HG03045 (cell line): ENCODE measurements around the gene AKAP9.
"Not testable (repeated sequence)": the region's sequence is repeated elsewhere in the genome, so short reads cannot be mapped to it uniquely, and the experiment has no call there.

ENCODE experiments used
- ATAC-seq: cut with Tn5 transposase; IDR thresholded peaks from one replicate; pipeline ENCODE4 v1.9.1; 2021; ENCODE audit warnings: mild to moderate bottlenecking, moderate library complexity; ENCODE audit not compliant: unreplicated experiment

Gene AKAP9

DNA sequence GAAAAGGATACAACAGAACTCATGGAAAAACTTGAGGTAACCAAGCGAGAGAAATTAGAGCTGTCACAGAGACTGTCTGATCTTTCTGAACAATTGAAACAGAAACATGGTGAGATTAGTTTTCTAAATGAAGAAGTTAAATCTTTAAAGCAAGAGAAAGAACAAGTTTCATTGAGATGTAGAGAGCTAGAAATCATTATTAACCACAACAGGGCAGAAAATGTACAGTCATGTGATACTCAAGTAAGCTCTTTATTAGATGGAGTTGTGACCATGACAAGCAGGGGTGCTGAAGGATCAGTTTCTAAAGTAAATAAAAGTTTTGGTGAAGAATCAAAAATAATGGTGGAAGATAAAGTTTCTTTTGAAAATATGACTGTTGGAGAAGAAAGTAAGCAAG is 62.1 kb downstream of the AKAP9 start:
- ATAC-seq = no peak

DNA sequence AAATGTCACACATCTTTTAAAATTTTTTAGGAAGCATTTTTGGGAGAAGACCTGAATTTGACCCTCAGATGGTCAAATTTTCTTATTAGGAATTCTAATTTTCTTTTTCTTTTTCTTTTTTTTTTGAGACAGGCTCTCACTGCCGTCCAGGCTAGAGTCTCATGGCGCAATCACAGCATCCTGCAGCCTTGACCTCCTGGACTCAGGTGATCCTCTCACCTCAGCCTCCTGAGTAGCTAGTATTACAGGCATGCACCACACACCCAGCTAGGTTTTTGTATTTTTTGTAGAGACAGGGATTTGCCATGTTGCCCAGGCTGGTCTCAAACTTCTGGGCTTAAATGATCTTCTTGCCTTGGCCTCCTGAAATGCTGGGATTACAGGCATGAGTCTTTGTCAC is 65.4 kb downstream of the AKAP9 start:
- no peak for ATAC-seq

DNA sequence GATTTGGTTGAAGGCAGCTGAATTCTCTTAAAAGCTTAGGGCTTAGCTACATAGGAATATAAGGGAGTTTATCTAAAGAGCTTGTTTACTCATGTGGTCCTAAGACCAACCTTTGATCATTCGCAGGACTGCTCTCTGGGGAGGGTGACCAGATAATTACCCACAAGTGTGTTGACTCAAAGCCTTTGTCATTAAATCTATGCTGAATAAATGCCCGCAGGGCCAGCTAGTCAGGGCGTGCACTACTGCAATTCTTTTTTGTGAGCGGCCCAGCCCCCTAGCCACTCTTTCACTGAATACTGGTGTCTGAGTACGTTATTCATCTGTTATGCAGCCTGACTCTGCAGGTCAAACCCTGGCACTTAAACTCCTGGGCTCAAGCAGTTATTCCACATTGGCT is 69.6 kb downstream of the AKAP9 start:
- no peak for ATAC-seq

DNA sequence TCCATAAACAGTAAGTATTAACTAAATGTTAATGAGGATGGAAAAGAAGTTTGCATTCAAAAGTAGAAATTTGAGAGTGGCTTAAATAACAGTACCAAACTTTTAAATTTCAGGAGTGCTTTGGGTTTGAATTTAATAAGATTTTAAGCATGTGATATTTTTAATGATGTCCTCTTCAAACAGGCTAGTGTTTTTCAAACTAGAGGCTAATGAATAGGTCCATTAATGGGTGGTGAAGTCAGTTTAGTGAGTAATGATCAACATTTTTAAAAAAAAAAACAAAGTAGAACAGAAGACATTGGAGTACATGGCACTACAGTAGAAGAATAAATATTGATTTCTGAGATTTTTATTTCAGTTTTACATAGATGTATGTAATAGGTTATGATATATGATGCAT is 72.9 kb downstream of the AKAP9 start:
- no peak for ATAC-seq

DNA sequence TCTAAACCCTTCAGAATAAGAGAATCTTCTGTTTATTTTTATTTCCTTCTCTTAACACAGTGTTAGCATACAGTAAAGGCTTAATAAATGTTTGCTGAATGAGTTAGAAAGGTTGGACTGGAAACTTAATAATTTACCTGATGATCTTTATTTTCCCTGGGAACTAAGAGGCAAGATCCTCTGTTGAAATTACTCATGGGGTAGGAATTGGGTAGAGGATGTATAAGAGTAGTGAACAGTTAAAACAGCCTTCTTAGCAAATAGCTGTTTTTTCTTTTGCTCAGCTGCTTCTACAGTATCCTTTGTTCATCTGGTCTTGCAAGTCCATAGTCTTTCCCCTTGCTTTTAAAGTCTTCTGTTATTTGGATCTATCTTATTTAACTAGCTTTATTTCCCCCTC is 80.0 kb downstream of the AKAP9 start:
- ATAC-seq = no peak

DNA sequence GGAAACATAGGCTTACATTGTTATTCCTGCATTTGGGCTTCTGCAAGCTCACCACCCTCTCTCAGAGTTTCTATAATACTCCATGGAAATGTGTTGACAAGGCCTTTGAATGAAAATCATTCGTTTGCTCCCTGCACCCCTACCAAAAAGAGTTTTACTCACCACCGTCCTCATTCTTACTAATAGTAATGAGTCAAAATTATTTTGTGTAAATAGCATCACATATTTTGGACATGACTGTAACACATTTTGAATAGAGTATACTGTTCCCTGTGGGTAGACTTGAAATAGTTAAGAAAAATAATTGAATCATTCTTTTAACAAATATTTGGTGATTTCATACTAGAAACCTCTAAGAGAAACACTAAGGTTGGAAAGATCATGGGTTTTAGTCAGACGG is 84.6 kb downstream of the AKAP9 start:
- ATAC-seq = no peak

DNA sequence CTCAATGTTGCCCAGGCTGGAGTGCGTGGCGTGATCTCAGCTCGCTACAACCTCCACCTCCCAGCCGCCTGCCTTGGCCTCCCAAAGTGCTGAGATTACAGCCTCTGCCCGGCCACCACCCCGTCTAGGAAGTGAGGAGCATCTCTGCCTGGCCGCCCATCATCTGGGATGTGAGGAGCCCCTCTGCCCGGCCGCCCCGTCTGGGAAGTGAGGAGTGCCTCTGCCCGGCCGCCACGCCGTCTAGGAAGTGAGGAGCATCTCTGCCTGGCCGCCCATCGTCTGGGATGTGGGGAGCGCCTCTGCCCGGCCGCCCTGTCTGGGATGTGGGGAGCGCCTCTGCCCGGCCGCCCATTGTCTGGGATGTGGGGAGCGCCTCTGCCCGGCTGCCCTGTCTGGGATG is 86.0 kb downstream of the AKAP9 start:
- not testable (repeated sequence) for ATAC-seq

DNA sequence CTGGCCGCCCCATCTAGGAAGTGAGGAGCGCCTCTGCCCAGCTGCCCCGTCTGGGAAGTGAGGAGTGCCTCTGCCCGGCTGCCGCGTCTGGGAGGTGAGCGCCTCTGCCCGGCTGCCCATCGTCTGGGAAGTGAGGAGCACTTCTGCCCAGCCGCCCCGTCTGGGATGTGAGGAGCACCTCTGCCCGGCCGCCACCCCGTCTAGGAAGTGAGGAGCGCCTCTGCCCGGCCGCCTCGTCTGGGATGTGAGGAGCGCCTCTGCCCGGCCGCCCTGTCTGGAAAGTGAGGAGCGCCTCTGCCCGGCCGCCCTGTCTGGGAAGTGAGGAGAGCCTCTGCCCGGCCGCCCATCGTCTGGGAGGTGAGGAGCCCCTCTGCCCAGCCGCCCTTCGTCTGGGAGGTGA is 86.5 kb downstream of the AKAP9 start:
- not testable (repeated sequence) for ATAC-seq

DNA sequence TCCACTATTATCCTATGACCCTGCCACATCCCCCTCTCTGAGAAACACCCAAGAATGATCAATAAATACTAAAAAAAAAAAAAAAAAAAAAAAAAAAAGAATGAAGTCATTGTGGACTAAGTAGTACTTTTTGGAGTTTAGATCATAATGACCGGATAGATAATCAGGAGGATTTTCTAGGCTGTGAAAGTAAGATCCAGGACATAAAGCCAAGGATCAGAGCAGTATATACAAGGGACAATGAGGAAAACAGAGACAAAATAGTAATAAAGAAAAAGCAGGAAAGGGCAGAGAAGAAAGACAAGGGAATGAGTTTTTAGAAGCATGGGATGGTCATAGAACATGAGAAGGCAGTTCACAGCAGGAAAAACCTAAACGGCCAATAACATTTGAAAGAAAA is 87.6 kb downstream of the AKAP9 start:
- ATAC-seq = no peak

DNA sequence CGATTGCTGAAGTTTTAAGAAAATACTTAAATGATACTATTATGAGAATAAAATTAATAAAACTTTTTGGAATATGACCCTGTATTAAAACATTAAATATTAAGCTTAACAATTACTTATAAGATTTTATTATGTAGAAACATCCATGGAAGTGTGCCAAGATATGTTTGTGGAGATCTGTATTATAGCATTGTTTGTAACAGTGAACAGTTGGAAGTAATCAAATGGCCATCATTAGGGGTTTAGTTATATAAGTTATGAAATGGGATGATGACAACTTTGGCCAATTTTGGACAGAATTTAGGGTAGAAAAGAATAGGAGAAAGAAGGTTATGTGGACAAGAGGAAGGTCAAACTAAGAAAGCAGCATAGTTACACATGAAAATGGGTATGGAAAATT is 88.0 kb downstream of the AKAP9 start:
- ATAC-seq = no peak

DNA sequence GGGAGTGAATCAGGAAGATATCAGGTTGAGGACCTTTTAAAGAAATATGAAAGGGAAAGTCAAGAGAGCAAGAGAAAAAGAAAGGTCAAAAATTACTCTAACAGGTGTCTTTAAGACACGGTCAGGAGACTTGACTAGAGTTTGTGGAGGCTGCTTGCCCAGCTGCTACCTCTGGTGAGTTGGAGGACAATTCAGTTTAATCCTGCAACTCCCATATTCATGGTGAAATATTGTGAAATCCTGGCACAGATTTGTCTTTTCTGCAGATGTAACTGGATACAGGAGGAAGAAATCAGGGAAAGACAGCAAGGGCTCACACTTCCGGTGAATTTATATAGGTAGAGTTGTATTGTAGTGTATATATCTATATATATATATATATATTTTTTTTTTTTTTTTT is 93.5 kb downstream of the AKAP9 start:
- no peak for ATAC-seq

DNA sequence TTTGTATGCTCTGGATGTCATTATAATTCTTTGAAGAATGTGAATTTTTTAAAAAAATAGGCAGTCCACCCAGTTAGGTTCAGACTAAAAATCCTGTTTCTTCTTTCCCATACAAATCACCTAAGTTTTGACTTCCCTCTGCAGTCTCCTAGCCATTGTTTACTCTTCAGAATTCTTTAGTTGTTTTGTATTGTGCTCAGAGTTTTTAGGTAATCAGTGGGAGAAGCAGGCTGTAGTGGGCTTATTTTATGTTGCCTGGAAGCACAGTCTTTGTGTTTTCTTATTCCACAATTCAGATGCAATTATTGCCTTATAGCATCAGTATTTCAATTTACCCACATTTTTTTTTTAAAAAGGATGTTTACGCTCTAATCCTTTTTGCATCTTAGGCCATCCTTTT is 94.9 kb downstream of the AKAP9 start:
- no peak for ATAC-seq

DNA sequence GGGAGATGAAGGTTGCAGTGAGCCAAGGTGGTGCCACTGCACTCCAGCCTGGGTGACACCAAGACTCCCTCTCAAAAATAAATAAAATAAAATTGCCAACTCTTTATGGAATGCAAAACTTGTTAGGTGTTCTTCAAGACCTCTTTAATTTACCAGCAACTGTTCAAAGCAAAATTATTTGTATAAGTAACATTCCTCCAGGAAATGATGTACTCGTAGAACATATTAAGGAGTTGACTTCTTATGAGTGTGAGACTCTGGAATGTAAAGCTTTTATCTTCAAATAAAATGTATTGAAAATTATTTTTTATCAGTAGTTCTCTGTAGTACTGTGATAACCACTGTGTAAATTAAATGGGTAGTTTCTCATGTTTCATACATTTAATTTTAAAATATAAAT is 99.2 kb downstream of the AKAP9 start:
- no peak for ATAC-seq

DNA sequence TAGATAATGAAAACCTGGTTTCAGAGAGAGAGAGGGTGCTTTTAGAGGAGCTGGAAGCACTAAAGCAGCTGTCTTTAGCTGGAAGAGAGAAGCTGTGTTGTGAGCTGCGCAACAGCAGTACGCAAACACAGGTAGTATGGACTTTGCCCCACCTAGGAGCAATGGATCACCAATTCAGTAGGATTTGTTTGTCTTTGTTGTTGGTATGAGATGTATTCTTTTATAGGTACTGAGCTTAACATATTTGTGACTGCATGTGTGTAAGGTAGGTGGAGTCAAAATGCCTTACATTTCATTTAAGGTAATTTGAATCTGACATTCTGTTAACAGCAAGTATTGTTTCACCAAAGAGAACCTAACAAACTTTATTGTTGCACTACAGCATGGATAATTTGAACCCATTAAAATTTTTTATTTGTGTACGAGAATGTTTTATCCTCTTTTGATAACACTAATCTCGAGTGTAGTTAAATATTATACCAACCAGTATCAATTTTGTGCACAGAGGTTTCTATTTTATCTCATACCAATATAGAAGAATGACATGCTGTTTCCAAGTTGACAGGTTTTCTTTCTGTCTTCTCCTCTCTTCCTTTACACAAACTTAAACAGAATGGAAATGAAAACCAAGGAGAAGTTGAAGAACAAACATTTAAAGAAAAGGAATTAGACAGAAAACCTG is 101.5 kb downstream of the AKAP9 start:
- no peak for ATAC-seq

DNA sequence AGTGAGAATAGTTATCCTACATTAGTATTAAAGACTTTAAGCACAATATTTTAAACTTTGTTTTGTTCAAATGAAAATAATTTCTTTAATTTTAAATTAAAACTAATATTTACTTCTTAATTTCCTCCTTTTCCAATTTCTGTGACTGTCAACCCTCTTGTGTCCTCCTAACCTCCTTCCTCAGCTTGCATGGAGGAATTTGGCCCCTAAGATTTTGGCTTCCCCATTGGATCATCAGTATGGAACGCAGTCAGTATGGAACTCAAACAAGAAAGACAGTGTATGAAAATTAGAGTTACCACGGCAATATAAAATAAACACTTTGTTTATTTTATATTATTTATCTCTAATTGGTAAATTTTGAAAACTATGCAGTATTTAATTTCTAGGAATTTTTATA is 102.4 kb downstream of the AKAP9 start:
- no peak for ATAC-seq

DNA sequence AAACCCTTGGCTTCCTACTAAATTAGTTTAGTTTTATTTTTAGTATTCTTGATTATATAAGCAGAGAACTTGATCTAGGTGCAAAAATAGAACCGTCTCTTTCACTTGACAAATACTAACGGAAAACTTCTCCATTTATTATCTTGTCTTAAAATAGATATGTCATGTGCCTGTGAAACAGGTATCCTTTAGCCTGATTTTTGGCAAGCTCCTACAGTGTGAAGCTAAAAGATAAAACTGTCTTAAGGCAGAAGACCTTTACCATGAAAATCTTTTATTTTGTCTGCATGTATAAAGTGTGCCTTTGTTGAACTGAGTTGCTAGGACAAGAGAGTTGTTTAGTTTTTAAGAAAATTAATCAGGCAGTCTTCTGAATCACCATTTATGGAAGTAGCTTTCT is 103.0 kb downstream of the AKAP9 start:
- no peak for ATAC-seq

DNA sequence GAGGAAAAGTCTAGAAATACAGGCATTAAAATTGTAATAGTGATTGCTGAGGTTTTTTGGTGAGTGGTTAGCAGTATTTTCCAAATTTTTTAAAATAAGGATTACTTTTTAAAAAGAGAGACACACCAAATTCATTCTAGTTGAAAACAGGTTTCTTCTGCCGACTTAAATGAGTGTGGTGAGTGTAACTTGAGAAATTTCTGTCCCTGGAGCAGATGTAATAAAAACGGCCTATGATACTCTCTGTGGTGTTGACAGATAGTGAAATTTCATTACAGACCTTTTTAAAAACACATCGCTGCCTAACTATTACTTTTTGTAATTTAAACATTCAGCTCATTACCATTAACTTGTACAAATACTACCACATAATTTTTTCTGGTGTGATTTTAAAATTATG is 103.5 kb downstream of the AKAP9 start:
- ATAC-seq = no peak

DNA sequence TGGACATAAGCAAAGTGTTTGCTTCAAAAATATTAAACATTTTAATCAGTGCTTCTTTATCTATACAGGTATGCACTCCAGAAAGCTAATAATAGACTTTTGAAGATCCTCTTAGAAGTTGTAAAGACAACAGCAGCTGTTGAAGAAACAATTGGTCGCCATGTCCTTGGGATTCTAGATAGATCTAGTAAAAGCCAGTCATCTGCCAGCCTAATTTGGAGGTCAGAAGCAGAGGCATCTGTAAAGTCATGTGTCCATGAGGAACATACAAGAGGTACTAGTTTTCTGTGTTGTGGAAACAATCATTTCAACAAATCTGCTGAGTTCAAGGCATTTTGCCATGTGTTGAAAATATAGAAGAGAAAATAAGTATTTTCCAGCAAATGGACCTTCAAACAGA is 104.3 kb downstream of the AKAP9 start:
- no peak for ATAC-seq

DNA sequence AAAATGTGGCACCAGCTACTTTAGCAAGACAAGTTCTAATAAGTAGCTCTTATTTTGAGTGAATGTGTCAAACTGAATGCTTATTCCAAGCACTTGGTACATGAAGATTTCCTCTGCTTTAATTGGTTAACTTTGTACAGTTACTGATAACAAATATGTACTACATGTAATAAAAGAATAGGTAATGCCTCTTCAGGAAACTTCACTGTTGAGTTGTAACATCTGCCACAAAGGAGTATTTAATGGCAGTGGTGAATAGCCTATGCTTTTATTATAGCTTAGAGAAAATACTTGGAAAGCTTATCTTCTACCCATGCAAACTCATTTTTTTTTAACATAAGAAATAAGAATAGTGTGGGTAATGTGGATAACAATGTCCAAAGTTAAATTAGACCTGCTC is 111.0 kb downstream of the AKAP9 start:
- no peak for ATAC-seq

DNA sequence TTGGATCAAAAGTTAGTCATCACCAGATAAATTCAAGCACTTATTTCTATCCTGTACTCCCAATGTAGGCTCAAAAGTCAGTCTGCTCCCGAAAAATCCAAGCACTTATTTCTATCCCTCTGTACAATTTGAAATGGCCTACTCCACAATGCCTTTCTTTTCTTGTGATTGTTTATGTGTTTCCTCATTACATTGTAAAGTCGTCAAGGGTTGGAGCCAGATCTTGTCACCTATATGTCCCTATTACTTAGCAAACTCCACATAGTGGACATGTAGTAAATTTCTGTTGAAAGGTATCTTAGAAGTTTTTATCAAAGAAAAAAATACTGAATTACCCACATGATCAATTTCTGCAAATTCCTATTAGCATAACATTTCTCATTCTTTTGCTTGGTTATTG is 111.5 kb downstream of the AKAP9 start:
- no peak for ATAC-seq

DNA sequence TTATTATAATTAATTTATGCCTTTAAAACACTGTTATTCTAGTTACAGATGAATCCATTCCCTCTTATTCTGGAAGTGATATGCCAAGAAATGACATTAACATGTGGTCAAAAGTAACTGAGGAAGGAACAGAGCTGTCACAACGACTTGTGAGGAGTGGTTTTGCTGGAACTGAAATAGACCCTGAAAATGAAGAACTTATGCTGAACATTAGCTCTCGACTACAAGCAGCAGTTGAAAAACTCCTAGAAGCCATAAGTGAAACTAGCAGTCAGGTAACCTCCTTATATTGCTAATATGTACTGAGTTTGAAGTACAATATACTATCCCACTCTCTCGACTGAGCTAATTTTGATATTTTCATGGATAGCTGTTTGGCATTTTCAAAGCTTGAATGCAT is 112.0 kb downstream of the AKAP9 start:
- no peak for ATAC-seq

DNA sequence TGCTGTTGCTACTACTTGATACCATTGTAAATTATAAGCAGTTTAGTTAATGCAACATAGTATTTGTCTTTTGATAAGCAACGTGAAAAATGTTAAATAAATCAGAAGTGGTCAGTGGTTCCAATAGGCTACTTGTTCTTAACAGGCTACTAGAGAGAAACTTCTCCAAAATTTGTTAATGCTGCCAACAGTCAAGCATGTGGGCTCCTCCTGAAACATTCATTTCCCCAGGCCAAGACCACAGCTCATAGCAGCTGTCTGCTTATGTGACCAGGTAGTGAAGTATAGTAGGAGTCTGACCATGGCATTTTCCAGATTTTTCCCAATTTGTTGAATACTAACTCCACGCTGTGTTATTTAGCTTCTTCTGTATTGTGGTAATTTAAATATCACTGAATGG is 112.7 kb downstream of the AKAP9 start:
- ATAC-seq = no peak

DNA sequence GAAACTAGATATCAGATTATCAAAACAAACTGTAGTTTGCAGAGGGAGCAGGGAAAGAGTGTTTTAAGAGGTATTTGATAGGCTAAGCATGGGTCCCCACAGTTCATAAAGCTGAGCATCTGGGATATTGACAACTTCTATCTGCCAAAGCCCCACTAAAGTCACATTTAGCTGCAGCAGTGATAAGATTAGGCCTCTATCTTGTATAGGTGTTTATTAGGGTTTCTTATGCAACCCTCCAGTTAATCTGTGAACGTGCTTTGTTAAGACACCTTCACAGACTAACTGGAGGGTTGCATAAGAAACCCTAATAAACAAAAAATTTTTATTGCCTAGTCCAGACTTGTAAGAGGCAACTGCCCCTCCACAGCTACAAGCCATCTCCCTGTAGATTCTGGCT is 115.6 kb downstream of the AKAP9 start:
- ATAC-seq = no peak

DNA sequence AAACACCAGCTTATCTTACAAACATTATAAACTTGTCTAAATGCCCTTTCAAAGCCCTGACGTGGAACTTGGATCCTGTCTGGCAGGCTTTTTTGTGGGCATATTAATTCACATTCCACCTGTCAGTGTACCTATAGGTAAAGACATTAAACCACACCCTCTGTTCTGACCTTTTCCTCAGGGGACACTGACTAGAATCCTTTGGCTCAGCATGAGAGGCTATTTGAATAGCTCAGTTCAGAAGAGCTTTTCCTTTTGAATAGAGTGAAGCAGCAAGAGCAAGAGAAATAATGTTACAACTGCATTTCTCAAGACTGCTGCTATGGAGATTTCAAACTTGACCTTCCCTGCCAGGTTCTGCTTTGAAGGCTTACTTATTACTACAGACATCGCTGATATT is 116.7 kb downstream of the AKAP9 start:
- ATAC-seq = no peak
